ENCODE measurements around the gene SVOP. TPM values are rescaled to one million over a fixed set of nuclear protein-coding genes. Genes with fewer than 3 reads are reported as not detected.

SVOP gene
- total RNA-seq, 1 donor from 2014 or later = not detected

DNA sequence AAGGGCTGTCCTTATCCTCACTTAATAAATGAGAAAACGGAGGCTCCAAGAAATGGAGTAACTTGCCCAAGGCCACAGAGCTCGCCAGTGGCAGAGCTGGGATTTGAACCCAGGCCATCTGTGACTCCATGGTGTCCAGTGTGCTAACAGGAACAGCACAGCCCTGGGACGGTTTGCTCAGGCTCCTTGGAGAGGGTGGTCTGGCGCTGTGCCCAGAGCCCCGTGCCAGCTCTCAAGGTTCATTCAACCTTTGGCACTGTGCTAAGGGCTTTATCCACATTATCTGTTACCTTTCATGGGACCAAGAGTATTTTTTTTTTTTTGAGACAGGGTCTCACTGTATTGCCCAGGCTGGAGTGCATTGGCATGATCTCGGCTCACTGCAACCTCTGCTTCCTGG, 132.8 kb downstream of the SVOP start:
- no peak for DNase-seq (ENCODE audit: low spot score)
- Mint-ChIP-seq H3K9me3 (ENCODE audit: low read depth) (peaks cover 3% of the 10 kb centered on the region), H3K4me1 (ENCODE audit: low read depth) (no peaks in the 10 kb centered on the region), H3K27me3 (ENCODE audit: low read depth) (peaks cover 3% of the 10 kb centered on the region), H3K36me3 (ENCODE audit: low read depth) (no peaks in the 10 kb centered on the region), H3K4me3 (ENCODE audit: unreplicated experiment) (no peak overlapping the region), H3K27ac (ENCODE audit: unreplicated experiment) (no peak overlapping the region)
- no peak for TF ChIP-seq CTCF (IDR thresholded peaks at IDR 0.05)

GRCh38 chr12:108886873-108887629, 133.8 kb downstream of the SVOP start:
- Mint-ChIP-seq H3K36me3 (ENCODE audit: low read depth) (no peaks in the 10 kb centered on the region), H3K4me1 (ENCODE audit: low read depth) (no peaks in the 10 kb centered on the region), H3K27ac (ENCODE audit: unreplicated experiment) (no peak overlapping the region), H3K9me3 (ENCODE audit: low read depth) (peaks cover 3% of the 10 kb centered on the region), H3K27me3 (ENCODE audit: low read depth) (peaks cover 3% of the 10 kb centered on the region), H3K4me3 (ENCODE audit: unreplicated experiment) (no peak overlapping the region)
- DNase-seq (ENCODE audit: low spot score) = no peak
- TF ChIP-seq CTCF (IDR thresholded peaks at IDR 0.05) = no peak

- Mint-ChIP-seq H3K9me3 (ENCODE audit: low read depth) (no peaks in the 10 kb centered on the region), H3K4me1 (ENCODE audit: low read depth) (no peaks in the 10 kb centered on the region), H3K27me3 (ENCODE audit: low read depth) (peaks cover 3% of the 10 kb centered on the region), H3K36me3 (ENCODE audit: low read depth) (no peaks in the 10 kb centered on the region), H3K27ac (ENCODE audit: unreplicated experiment) (no peak overlapping the region), H3K4me3 (ENCODE audit: unreplicated experiment) (no peak overlapping the region)
- no peak for DNase-seq (ENCODE audit: low spot score)
- TF ChIP-seq CTCF (IDR thresholded peaks at IDR 0.05) = peak; percentile 77
These were observed 136.5 kb downstream of the SVOP start for GRCh38 chr12:108884116-108885012.

DNA sequence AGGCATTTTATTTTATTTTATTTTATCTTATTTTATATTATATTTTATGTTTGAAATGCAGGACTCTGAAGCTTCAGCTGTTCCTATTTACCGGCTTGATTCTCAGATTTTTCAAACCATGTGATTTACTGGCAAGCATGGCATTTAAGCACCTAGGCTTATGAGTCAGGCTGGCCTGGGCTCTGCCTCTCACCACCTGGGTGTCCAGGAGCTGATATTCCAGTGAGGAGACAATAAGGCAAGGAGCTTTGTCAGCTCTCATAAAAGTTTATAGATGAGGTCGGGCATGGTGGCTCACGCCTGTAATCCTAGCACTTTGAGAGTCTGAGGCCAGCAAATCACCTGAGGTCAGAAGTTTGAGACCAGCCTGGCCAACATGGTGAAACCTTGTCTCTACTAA, 138.9 kb downstream of the SVOP start:
- no peak for DNase-seq (ENCODE audit: low spot score)
- H3K36me3 Mint-ChIP-seq (ENCODE audit: low read depth) = no peaks in the 10 kb centered on the region
- no peaks in the 10 kb centered on the region for H3K4me1 Mint-ChIP-seq (ENCODE audit: low read depth)
- peaks cover 3% of the 10 kb centered on the region for H3K27me3 Mint-ChIP-seq (ENCODE audit: low read depth)
- H3K27ac Mint-ChIP-seq (ENCODE audit: unreplicated experiment) = no peak overlapping the region
- no peak overlapping the region for H3K4me3 Mint-ChIP-seq (ENCODE audit: unreplicated experiment)
- TF ChIP-seq CTCF (IDR thresholded peaks at IDR 0.05) = no peak
- H3K9me3 Mint-ChIP-seq (ENCODE audit: low read depth) = no peaks in the 10 kb centered on the region

DNA sequence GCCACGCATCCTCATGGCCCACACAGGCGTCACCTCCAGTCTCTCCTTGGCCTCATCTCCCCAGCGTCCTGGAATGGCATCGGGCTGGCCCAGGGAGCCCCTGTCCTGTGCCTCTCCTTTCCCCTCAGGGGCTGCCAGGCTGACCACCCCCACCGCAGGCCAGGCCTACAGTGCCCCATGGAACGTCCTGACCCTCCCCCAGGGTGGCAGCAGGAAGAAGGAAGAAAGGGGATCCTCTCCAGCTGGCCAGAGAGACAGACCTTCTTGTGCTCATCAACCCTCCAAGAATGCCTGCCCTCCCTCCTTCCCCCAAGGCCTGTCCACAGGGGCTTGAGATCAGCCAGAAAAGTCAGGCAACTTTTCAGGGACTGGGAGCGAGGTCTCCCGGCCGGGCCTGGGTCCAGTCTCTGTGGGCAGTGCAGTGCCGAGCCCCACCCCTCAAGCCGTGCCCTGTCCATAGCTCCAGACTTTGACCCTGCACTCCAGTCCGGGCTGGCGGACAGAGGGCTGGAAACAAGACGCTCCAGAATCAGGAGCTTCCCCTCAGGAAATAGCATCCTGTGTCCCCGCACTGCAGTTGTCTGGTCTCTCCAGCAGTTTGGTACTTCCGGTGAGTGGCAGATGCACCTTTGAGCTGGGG, 141.1 kb downstream of the SVOP start, which contains the start of gene DAO:
DAO (plus strand) TSS at position 478 of the 640 bp plus-strand sequence. CDS start 4,915 bp downstream, outside the sequence.
- TF ChIP-seq CTCF (IDR thresholded peaks at IDR 0.05) = no peak
- Mint-ChIP-seq H3K9me3 (ENCODE audit: low read depth) (no peaks in the 10 kb centered on the region), H3K27me3 (ENCODE audit: low read depth) (no peaks in the 10 kb centered on the region), H3K4me3 (ENCODE audit: unreplicated experiment) (no peak within 1 kb of the TSS), H3K36me3 (ENCODE audit: low read depth) (no peaks in the 10 kb centered on the region), H3K27ac (ENCODE audit: unreplicated experiment) (no peak within 1 kb of the TSS), H3K4me1 (ENCODE audit: low read depth) (no peaks in the 10 kb centered on the region)
- no peak for DNase-seq (ENCODE audit: low spot score)
